Measurements from ENCODE around the gene BRIP1. TPM values are rescaled to one million over a fixed set of nuclear protein-coding genes. Genes with fewer than 3 reads are reported as not detected.

BRIP1 gene
- total and polyA plus RNA-seq, 10 of the 15 experiments (the other 5 are each of a cell fraction or from before 2014, with no cell fraction given) = 4.0 to 24.2 (median 12.8) TPM

GRCh38 chr17:61783120-61783519 is 80.2 kb downstream of the BRIP1 start:
- H3K36me3 ChIP-seq (ENCODE audit: control insufficient read depth in 2 of 2, insufficient read depth in 2 of 2, low read length in 1 of 2) = no peaks in the 10 kb centered on the region
- H3K79me2 ChIP-seq (ENCODE audit: control insufficient read depth, insufficient read depth, low read length) = no peaks in the 10 kb centered on the region
- intact Hi-C loops (cut with micrococcal nuclease; ENCODE audit: unreplicated experiment) = no loop called here
- H3K9ac ChIP-seq (ENCODE audit: control insufficient read depth, insufficient read depth, low read length) = no peak overlapping the region
- peak; percentile 52; the same call in 1 of the 2 replicates for TF ChIP-seq NFXL1 (IDR thresholded peaks at IDR 0.05; ENCODE audit: borderline replicate concordance)
- peak in 1 of 2 experiments; percentile 91; a peak in 1 of 4 replicates for TF ChIP-seq ETV6 (conservative IDR thresholded peaks at IDR 0.05 in 1 of 2, IDR thresholded peaks at IDR 0.05 in 1 of 2; ENCODE audit: borderline replicate concordance in 1 of 2, low read depth in 1 of 2)
- TF ChIP-seq EGR1 (IDR thresholded peaks at IDR 0.05; ENCODE audit: borderline replicate concordance in 1 of 2, low read depth in 2 of 2, low read length in 2 of 2) = no peak
- TF ChIP-seq SRF (IDR thresholded peaks at IDR 0.05; ENCODE audit: low read depth in 2 of 2, low read length in 2 of 2) = no peak
- 70% methylated on average over 1 of the region's 1 CpG for WGBS (ENCODE audit: insufficient coverage, insufficient replicate concordance, low lambda C conversion rate, missing lambda C conversion rate)
- no TSS peak for BruUV-seq (replicated peaks)
- DNase-seq (ENCODE audit: low read depth, low spot score) (no peak), FAIRE-seq (no peak), ATAC-seq (no peak)
- H3K27me3 ChIP-seq (replicated peaks in 1 of 2; ENCODE audit: control insufficient read depth in 2 of 2, insufficient read depth in 2 of 2, low read length in 1 of 2) = no peaks in the 10 kb centered on the region
- no peak overlapping the region for H3K27ac ChIP-seq (ENCODE audit: control insufficient read depth, insufficient read depth)
- no peaks in the 10 kb centered on the region for H4K20me1 ChIP-seq (ENCODE audit: control insufficient read depth, insufficient read depth)
- no peak overlapping the region for H3K4me3 ChIP-seq
- H3K4me1 ChIP-seq (ENCODE audit: control insufficient read depth, insufficient read depth, low read length) = peaks cover 12% of the 10 kb centered on the region
- in situ Hi-C loops (cut with MboI) = no loop called here
- CTCF ChIA-PET = no interaction called here
- POLR2A ChIA-PET = no interaction called here
- H3K9me3 ChIP-seq (replicated peaks; ENCODE audit: control insufficient read depth, insufficient read depth, low read length) = no peaks in the 10 kb centered on the region
- H2AFZ ChIP-seq (ENCODE audit: control insufficient read depth, low read depth, low read length) = no peak overlapping the region
- SMC1A ChIA-PET (ENCODE audit: uncharacterized antibody, unreplicated experiment) = interaction anchor here (1.4 kb wide), 1 partner anchor 33 kb away, joined by 6 read pairs; no protein-coding TSS in a partner anchor
- RAD21 ChIA-PET (ENCODE audit: unreplicated experiment) = interaction anchor here (1.7 to 1.8 kb wide), 2 partner anchors 18 to 22 kb away, joined by 7 to 9 read pairs; no protein-coding TSS in a partner anchor
- no peak overlapping the region for H3K4me2 ChIP-seq (ENCODE audit: control insufficient read depth, insufficient read depth)

- in situ Hi-C loops (cut with MboI) = no loop called here
- Histone ChIP-seq H3K79me2 (ENCODE audit: control insufficient read depth, insufficient read depth, low read length) (no peaks in the 10 kb centered on the region), H3K4me2 (ENCODE audit: control insufficient read depth, insufficient read depth) (no peak overlapping the region), H2AFZ (ENCODE audit: control insufficient read depth, low read depth, low read length) (no peak overlapping the region), H3K4me3 (no peak overlapping the region), H4K20me1 (ENCODE audit: control insufficient read depth, insufficient read depth) (no peaks in the 10 kb centered on the region), H3K9me3 (replicated peaks; ENCODE audit: control insufficient read depth, insufficient read depth, low read length) (no peaks in the 10 kb centered on the region), H3K9ac (ENCODE audit: control insufficient read depth, insufficient read depth, low read length) (no peak overlapping the region), H3K27ac (ENCODE audit: control insufficient read depth, insufficient read depth) (no peak overlapping the region), H3K4me1 (ENCODE audit: control insufficient read depth, insufficient read depth, low read length) (peaks cover 12% of the 10 kb centered on the region), H3K36me3 (ENCODE audit: control insufficient read depth in 2 of 2, insufficient read depth in 2 of 2, low read length in 1 of 2) (no peaks in the 10 kb centered on the region), H3K27me3 (replicated peaks in 1 of 2; ENCODE audit: control insufficient read depth in 2 of 2, insufficient read depth in 2 of 2, low read length in 1 of 2) (no peaks in the 10 kb centered on the region)
- 100% methylated on average over 1 of the region's 1 CpG for WGBS (ENCODE audit: insufficient coverage, insufficient replicate concordance, low lambda C conversion rate, missing lambda C conversion rate)
- ChIA-PET SMC1A (ENCODE audit: uncharacterized antibody, unreplicated experiment) (no interaction called here), CTCF (no interaction called here), POLR2A (no interaction called here), RAD21 (ENCODE audit: unreplicated experiment) (no interaction called here)
- no peak for DNase-seq (ENCODE audit: low read depth, low spot score)
- peak; percentile 31 for FAIRE-seq
- intact Hi-C loops (cut with micrococcal nuclease; ENCODE audit: unreplicated experiment) = no loop called here
- no peak for ATAC-seq
- TF ChIP-seq NFIC (IDR thresholded peaks at IDR 0.05; ENCODE audit: low read depth, low read length) (no peak), ETV6 (conservative IDR thresholded peaks at IDR 0.05 in 1 of 2, IDR thresholded peaks at IDR 0.05 in 1 of 2; ENCODE audit: borderline replicate concordance in 1 of 2, low read depth in 1 of 2) (peak in 1 of 2 experiments; percentile 87; a peak in 1 of 4 replicates), NFXL1 (IDR thresholded peaks at IDR 0.05; ENCODE audit: borderline replicate concordance) (peak; percentile 35; the same call in 1 of the 2 replicates), POLR2A (IDR thresholded peaks at IDR 0.05; ENCODE audit: low read depth, low read length) (no peak), SP1 (IDR thresholded peaks at IDR 0.05; ENCODE audit: low read depth, low read length) (no peak)
- TF ChIP-seq, protein P1, sequence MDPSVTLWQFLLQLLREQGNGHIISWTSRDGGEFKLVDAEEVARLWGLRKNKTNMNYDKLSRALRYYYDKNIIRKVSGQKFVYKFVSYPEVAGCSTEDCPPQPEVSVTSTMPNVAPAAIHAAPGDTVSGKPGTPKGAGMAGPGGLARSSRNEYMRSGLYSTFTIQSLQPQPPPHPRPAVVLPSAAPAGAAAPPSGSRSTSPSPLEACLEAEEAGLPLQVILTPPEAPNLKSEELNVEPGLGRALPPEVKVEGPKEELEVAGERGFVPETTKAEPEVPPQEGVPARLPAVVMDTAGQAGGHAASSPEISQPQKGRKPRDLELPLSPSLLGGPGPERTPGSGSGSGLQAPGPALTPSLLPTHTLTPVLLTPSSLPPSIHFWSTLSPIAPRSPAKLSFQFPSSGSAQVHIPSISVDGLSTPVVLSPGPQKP (IDR thresholded peaks at IDR 0.05; ENCODE audit: low read depth, low read length) = no peak
- BruUV-seq (replicated peaks) = no TSS peak
Observed at GRCh38 chr17:61782683-61783082, 80.6 kb downstream of the BRIP1 start.
